H1 (cell line): ENCODE measurements around the gene HIBADH. TPM values are rescaled to one million over a fixed set of nuclear protein-coding genes. Genes with fewer than 3 reads are reported as not detected.

Source experiments
- CTCF ChIA-PET: fragments of 300-600 bp; sonication (Branson Sonifier 250); formaldehyde crosslinking; loops from one replicate; lab custom pipeline; 2021; ENCODE audit not compliant: partially characterized antibody; lab: Charles Lee
- POLR2A ChIA-PET: fragments of 300-600 bp; sonication (Branson Sonifier 250); formaldehyde crosslinking; loops from one replicate; lab custom pipeline; 2021; ENCODE audit warnings: inconsistent platforms; ENCODE audit not compliant: partially characterized antibody; lab: Charles Lee
- DNase-seq, 2 experiments: peaks; one replicate each; pipeline versions ENCODE4 v3.0.0 to v3.0.0-alpha.2; 2010 to 2022; ENCODE audit warnings: low spot score in 2 of 2, low read depth in 1 of 2, mixed read lengths in 1 of 2
- FAIRE-seq: peaks from 2 replicates; lab custom pipeline; 2011; peaks lifted over from hg19 to GRCh38; lab: Jason Lieb, UNC
- H2AFZ ChIP-seq: 2 replicates; pipeline ENCODE4 v1.8.1; 2012; ENCODE audit warnings: low read length, inconsistent platforms
- H2AK5ac ChIP-seq: 2 replicates; pipeline ENCODE4 v1.6.1; 2013; ENCODE audit warnings: low read depth, low read length
- H2BK120ac ChIP-seq: replicated peaks from 2 replicates; pipeline ENCODE3; 2013; ENCODE audit warnings: low read depth, low read length, inconsistent platforms
- H2BK12ac ChIP-seq: 2 replicates; pipeline ENCODE4 v1.6.1; 2013; ENCODE audit warnings: low read depth, low read length
- H2BK15ac ChIP-seq: 2 replicates; pipeline ENCODE4 v1.6.1; 2013; ENCODE audit warnings: low read length
- H2BK20ac ChIP-seq: 2 replicates; pipeline ENCODE4 v1.6.1; 2013; ENCODE audit warnings: low read length
- H2BK5ac ChIP-seq: 2 replicates; pipeline ENCODE4 v1.6.1; 2013; ENCODE audit warnings: low read depth, low read length
- H3K14ac ChIP-seq: 2 replicates; pipeline ENCODE4 v1.6.1; 2013; ENCODE audit warnings: inconsistent platforms; ENCODE audit not compliant: insufficient read length
- H3K18ac ChIP-seq: 2 replicates; pipeline ENCODE4 v1.6.1; 2013; ENCODE audit warnings: low read length; ENCODE audit errors: extremely low read depth
- H3K23ac ChIP-seq: 2 replicates; pipeline ENCODE4 v1.6.1; 2013; ENCODE audit warnings: inconsistent platforms; ENCODE audit not compliant: insufficient read length
- H3K23me2 ChIP-seq: 2 replicates; pipeline ENCODE4 v1.6.1; 2013; ENCODE audit warnings: low read depth, low read length
- H3K27ac ChIP-seq: 2 replicates; pipeline ENCODE4 v1.6.1; 2011; ENCODE audit warnings: low read depth, low read length, inconsistent platforms
- H3K27me3 ChIP-seq, 4 experiments: replicated peaks in 1 of 4; 1 replicate in 1 of 4; 2 replicates in 3 of 4; pipeline versions ENCODE4 v1.6.1 to v1.8.1; 2011 to 2013; ENCODE audit warnings: low read length in 3 of 4, mild to moderate bottlenecking in 3 of 4, inconsistent platforms in 2 of 4, mixed read lengths in 2 of 4, moderate library complexity in 1 of 4; ENCODE audit not compliant: control insufficient read depth in 3 of 4, insufficient read depth in 3 of 4; ENCODE audit errors: extremely low read depth in 1 of 4
- H3K36me3 ChIP-seq, 4 experiments: 2 replicates each; pipeline versions ENCODE4 v1.6.1 to v1.8.1; 2011 to 2013; ENCODE audit warnings: mild to moderate bottlenecking in 4 of 4, low read length in 3 of 4, moderate library complexity in 2 of 4, control low read depth in 1 of 4, inconsistent platforms in 1 of 4; ENCODE audit not compliant: insufficient read depth in 4 of 4, control insufficient read depth in 2 of 4
- H3K4ac ChIP-seq: replicated peaks from 2 replicates; pipeline ENCODE3; 2013; ENCODE audit warnings: low read length, low read depth, mixed read lengths, inconsistent platforms; ENCODE audit not compliant: insufficient read length
- H3K4me1 ChIP-seq, 4 experiments: replicated peaks in 1 of 4; 1 replicate in 1 of 4; 2 replicates in 3 of 4; pipeline versions ENCODE4 v1.6.1 to v1.8.1; 2011 to 2013; ENCODE audit warnings: low read length in 3 of 4, inconsistent platforms in 2 of 4, mixed read lengths in 1 of 4; ENCODE audit not compliant: insufficient read depth in 4 of 4, control insufficient read depth in 3 of 4
- H3K4me2 ChIP-seq, 2 experiments: 2 replicates each; pipeline versions ENCODE4 v1.6.1 to v1.8.1; 2011 to 2013; ENCODE audit warnings: low read depth in 2 of 2, low read length in 2 of 2, control low read depth in 1 of 2, inconsistent platforms in 1 of 2, mild to moderate bottlenecking in 1 of 2; ENCODE audit not compliant: insufficient read depth in 1 of 2
- H3K4me3 ChIP-seq, 4 experiments: fragments of 200-600, 300-600 bp in 1 of 4; sonication (generic), shearing (Covaris generic), sonication (Bioruptor Twin) in 1 of 4; 2 replicates each; pipeline versions ENCODE4 v1.5.1 to v1.8.1; 2011 to 2016; ENCODE audit warnings: low read length in 4 of 4, low read depth in 3 of 4, control low read depth in 2 of 4, inconsistent platforms in 2 of 4, mild to moderate bottlenecking in 2 of 4, mixed read lengths in 1 of 4, moderate library complexity in 1 of 4; ENCODE audit not compliant: insufficient read depth in 2 of 4; ENCODE audit errors: extremely low read depth in 1 of 4
- H3K56ac ChIP-seq: replicated peaks from 2 replicates; pipeline ENCODE3; 2013; ENCODE audit warnings: low read depth, mild to moderate bottlenecking, mixed read lengths, low read length, inconsistent platforms; ENCODE audit not compliant: insufficient read length
- H3K79me1 ChIP-seq: 2 replicates; pipeline ENCODE4 v1.6.1; 2013; ENCODE audit warnings: low read depth, low read length, control low read depth
- H3K79me2 ChIP-seq, 2 experiments: 2 replicates each; pipeline versions ENCODE4 v1.6.1 to v1.8.1; 2012 to 2013; ENCODE audit warnings: low read length in 2 of 2, mild to moderate bottlenecking in 2 of 2, inconsistent platforms in 1 of 2; ENCODE audit not compliant: insufficient read depth in 2 of 2, control insufficient read depth in 1 of 2
- H3K9ac ChIP-seq, 4 experiments: replicated peaks in 1 of 4; 1 replicate in 1 of 4; 2 replicates in 3 of 4; pipeline versions ENCODE4 v1.6.1 to v1.8.1; 2011 to 2013; ENCODE audit warnings: low read depth in 3 of 4, low read length in 3 of 4, control low read depth in 2 of 4, mild to moderate bottlenecking in 2 of 4, moderate library complexity in 2 of 4, inconsistent platforms in 1 of 4; ENCODE audit errors: extremely low read depth in 1 of 4
- H3K9me3 ChIP-seq, 2 experiments: 2 replicates each; pipeline versions ENCODE4 v1.6.1 to v1.8.1; 2012 to 2013; ENCODE audit warnings: mild to moderate bottlenecking in 2 of 2, moderate library complexity in 2 of 2, control low read depth in 1 of 2, inconsistent platforms in 1 of 2, low read depth in 1 of 2, low read length in 1 of 2, mixed read lengths in 1 of 2; ENCODE audit not compliant: insufficient read depth in 2 of 2
- H4K20me1 ChIP-seq, 2 experiments: replicated peaks in 1 of 2; 2 replicates each; pipeline versions ENCODE3 to v1.8.1; 2011 to 2013; ENCODE audit warnings: inconsistent platforms in 2 of 2, low read length in 2 of 2, mild to moderate bottlenecking in 1 of 2; ENCODE audit not compliant: insufficient read depth in 2 of 2, control insufficient read depth in 1 of 2
- H4K5ac ChIP-seq: 2 replicates; pipeline ENCODE4 v1.6.1; 2013; ENCODE audit warnings: low read length, low read depth, mixed read lengths, inconsistent platforms; ENCODE audit not compliant: insufficient read length
- H4K8ac ChIP-seq: 2 replicates; pipeline ENCODE4 v1.8.0; 2013; ENCODE audit warnings: mild to moderate bottlenecking, moderate library complexity, low read length, inconsistent platforms; ENCODE audit not compliant: insufficient read depth; ENCODE audit errors: extremely low read depth
- H4K91ac ChIP-seq: replicated peaks from 2 replicates; pipeline ENCODE3; 2013; ENCODE audit warnings: low read length, mixed read lengths, inconsistent platforms; ENCODE audit not compliant: insufficient read length
- ASH2L ChIP-seq: fragments of 200-600, 300-600 bp; sonication (generic); IDR thresholded peaks from one replicate; pipeline ENCODE4 v1.7.1; 2017; ENCODE audit warnings: low read length
- BCL11A ChIP-seq, 2 experiments: IDR thresholded peaks; one replicate each; pipeline ENCODE4 v1.6.1; 2011; ENCODE audit warnings: low read depth in 2 of 2, low read length in 2 of 2, mild to moderate bottlenecking in 2 of 2
- EP300 ChIP-seq, 2 experiments: IDR thresholded peaks; 1 replicate in 1 of 2; 2 replicates in 1 of 2; pipeline ENCODE4 v1.6.1; 2011 to 2012; ENCODE audit warnings: low read depth in 2 of 2, low read length in 2 of 2, mild to moderate bottlenecking in 2 of 2, borderline replicate concordance in 1 of 2, inconsistent platforms in 1 of 2, moderate library complexity in 1 of 2
- EZH2 ChIP-seq: fragments of 200-600 bp; sonication (generic); IDR thresholded peaks from 2 replicates; pipeline ENCODE4 v1.7.1; 2012; ENCODE audit warnings: low read depth, mild to moderate bottlenecking, moderate library complexity, low read length, inconsistent platforms; ENCODE audit not compliant: severe bottlenecking
- GTF2F1 ChIP-seq: IDR thresholded peaks from 2 replicates; pipeline ENCODE4 v1.6.1; 2012; ENCODE audit warnings: low read depth, low read length, improper control_type of control experiment, borderline replicate concordance
- JUN ChIP-seq: IDR thresholded peaks from 2 replicates; pipeline ENCODE4 v1.6.1; 2011; ENCODE audit warnings: low read depth, mild to moderate bottlenecking, improper control_type of control experiment, low read length
- KDM5A ChIP-seq: fragments of 200-600 bp; IDR thresholded peaks from 2 replicates; pipeline ENCODE4 v1.7.1; 2012; ENCODE audit warnings: mild to moderate bottlenecking, low read length, inconsistent platforms, mixed read lengths
- NANOG ChIP-seq: IDR thresholded peaks from 2 replicates; pipeline ENCODE4 v1.6.1; 2011; ENCODE audit warnings: low read length, low read depth, mild to moderate bottlenecking, inconsistent platforms; ENCODE audit not compliant: insufficient read depth, poor library complexity, severe bottlenecking
- PHF8 ChIP-seq: fragments of 200-600 bp; sonication (generic); conservative IDR thresholded peaks from 2 replicates; pipeline ENCODE4 v1.7.1; 2012; ENCODE audit warnings: low read depth, mild to moderate bottlenecking, inconsistent platforms, low read length, moderate library complexity
- SP1 ChIP-seq: IDR thresholded peaks from 2 replicates; pipeline ENCODE4 v1.6.1; 2011; ENCODE audit warnings: low read depth, low read length
- TAF7 ChIP-seq: optimal IDR thresholded peaks from 2 replicates; pipeline ENCODE3; 2011; ENCODE audit warnings: low read depth, mild to moderate bottlenecking, inconsistent platforms, low read length, moderate library complexity, borderline replicate concordance
- TEAD4 ChIP-seq: IDR thresholded peaks from 2 replicates; pipeline ENCODE4 v1.6.1; 2012; ENCODE audit warnings: low read depth, low read length, inconsistent platforms, mixed read lengths
- WGBS, 2 experiments: shearing (Covaris generic) in 1 of 2; methylation state at CpG; one replicate each; pipeline versions ENCODE4 v1.1.6 to v1.1.7; 2013 to 2015; ENCODE audit warnings: low lambda C conversion rate in 2 of 2, mixed read lengths in 2 of 2, inconsistent platforms in 1 of 2, low coverage in 1 of 2, missing lambda C conversion rate in 1 of 2; ENCODE audit not compliant: insufficient replicate concordance in 2 of 2, insufficient coverage in 1 of 2, insufficient read length in 1 of 2; ENCODE audit errors: extremely low coverage in 1 of 2, missing lambda C conversion rate in 1 of 2; 5-methylcytosine and 5-hydroxymethylcytosine counted together
- polyA plus RNA-seq, 7 experiments: library from polyadenylated mRNA; depleted of rRNA in 3 of 7; stranded (reverse) in 5 of 7; unstranded in 2 of 7; fragments of >200 nt in 5 of 7; fragments of 200-250 nt in 2 of 7; gene quantifications; 1 replicate in 5 of 7; 2 replicates in 1 of 7; 4 replicates in 1 of 7; pipeline versions ENCODE4 v1.2.1 to v1.2.3, GENCODE V29; 2011 to 2013; ENCODE audit warnings: missing spikeins in 2 of 7, mixed read lengths in 2 of 7
- total RNA-seq: library from RNA; stranded (reverse); fragmentation: NEBNext Ultra II Directional; extraction: Animal tissue kit (Norgen Biotek cat#: 25700); gene quantifications from 2 replicates; pipeline ENCODE4 v1.2.1, GENCODE V29; 2021

The HIBADH gene
- total and polyA plus RNA-seq, 2 of the 8 experiments (the other 6 are each of a cell fraction or from before 2014, with no cell fraction given), result 30.1 to 39.5 TPM

DNA sequence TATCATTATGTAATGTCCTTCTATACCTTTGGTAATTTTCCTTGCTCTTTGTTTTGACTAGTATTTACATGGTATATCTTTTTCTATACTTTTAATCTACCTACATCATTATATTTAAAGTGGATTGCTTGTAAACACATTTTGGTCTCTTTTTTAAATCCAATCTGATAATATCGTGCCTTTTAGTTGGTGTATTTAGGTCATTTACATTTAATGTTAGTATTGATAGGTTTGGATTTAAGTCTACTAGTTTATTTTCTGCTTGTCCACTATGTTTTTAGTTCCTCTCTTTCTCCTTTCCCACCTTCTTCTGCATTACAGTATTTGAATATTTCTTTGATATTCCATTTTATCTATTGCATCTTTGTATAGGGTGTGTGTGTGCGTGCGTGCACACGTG lies 95.4 kb downstream of the HIBADH start:
- Histone ChIP-seq H3K79me1 (no peaks in the 10 kb centered on the region), H2BK20ac (no peak overlapping the region), H3K23ac (no peak overlapping the region), H3K4ac (no peak overlapping the region), H3K4me3 (no peak overlapping the region), H2BK120ac (no peak overlapping the region), H3K27ac (no peak overlapping the region), H2BK12ac (no peak overlapping the region), H3K14ac (no peak overlapping the region), H3K4me1 (peaks cover 0 to 3% (median 0%) of the 10 kb centered on the region in 4 experiments; a peak in 3 of 7 replicates), H3K36me3 (no peaks in the 10 kb centered on the region), H3K79me2 (no peaks in the 10 kb centered on the region), H4K20me1 (no peaks in the 10 kb centered on the region), H2AK5ac (no peak overlapping the region), H3K9me3 (peaks cover 6% of the 10 kb centered on the region in 2 experiments; a peak in 2 of 4 replicates), H2AFZ (no peak overlapping the region), H3K56ac (no peak overlapping the region), H2BK5ac (no peak overlapping the region), H4K8ac (no peak overlapping the region), H3K18ac (no peak overlapping the region), H2BK15ac (no peak overlapping the region), H3K23me2 (no peaks in the 10 kb centered on the region), H3K4me2 (no peak overlapping the region), H3K27me3 (no peaks in the 10 kb centered on the region), H4K91ac (no peak overlapping the region), H3K9ac (no peak overlapping the region), H4K5ac (no peak overlapping the region)
- CTCF ChIA-PET, result no interaction called here
- 92% methylated on average over 4 of the region's 4 CpGs; no CpG with 5 or more reads in 1 of the 2 experiments for WGBS, 2 experiments
- FAIRE-seq (no peak), DNase-seq (no peak)
- TF ChIP-seq EP300 (IDR thresholded peaks at IDR 0.05; ENCODE audit: borderline replicate concordance in 1 of 2, low read depth in 2 of 2, low read length in 2 of 2) (no peak), EZH2 (no peak), TEAD4 (no peak), JUN (no peak), TAF7 (no peak), NANOG (no peak), GTF2F1 (no peak), ASH2L (no peak), PHF8 (no peak), BCL11A (IDR thresholded peaks at IDR 0.05; ENCODE audit: low read depth in 2 of 2, low read length in 2 of 2) (no peak), KDM5A (no peak), SP1 (no peak)
- POLR2A ChIA-PET, result no interaction called here
